Ishikawa (cell line): ENCODE measurements around the gene MUC5B.

Experiments used
- EP300 ChIP-seq: IDR thresholded peaks from 2 replicates; pipeline ENCODE4 v1.6.1; 2012; ENCODE audit warnings: borderline replicate concordance
- FOXM1 ChIP-seq: IDR thresholded peaks from 2 replicates; pipeline ENCODE4 v1.6.1; 2012; ENCODE audit warnings: low read depth, borderline replicate concordance
- RAD21 ChIP-seq: IDR thresholded peaks from 2 replicates; pipeline ENCODE4 v1.6.1; 2012; ENCODE audit warnings: low read depth
- USF1 ChIP-seq: IDR thresholded peaks from 2 replicates; pipeline ENCODE4 v1.6.1; 2012
- YY1 ChIP-seq: IDR thresholded peaks from 2 replicates; pipeline ENCODE4 v1.6.1; 2012; ENCODE audit warnings: low read depth
- TF ChIP-seq, protein P1 (sequence below): IDR thresholded peaks from 2 replicates; pipeline ENCODE4 v1.6.1; 2012; ENCODE audit warnings: low read depth, mild to moderate bottlenecking

GRCh38 chr11:1291295-1292017 lies 68.6 kb downstream of the MUC5B start:
- TF ChIP-seq YY1 (no peak), FOXM1 (no peak), EP300 (no peak), RAD21 (no peak), USF1 (no peak)
- TF ChIP-seq, protein P1, sequence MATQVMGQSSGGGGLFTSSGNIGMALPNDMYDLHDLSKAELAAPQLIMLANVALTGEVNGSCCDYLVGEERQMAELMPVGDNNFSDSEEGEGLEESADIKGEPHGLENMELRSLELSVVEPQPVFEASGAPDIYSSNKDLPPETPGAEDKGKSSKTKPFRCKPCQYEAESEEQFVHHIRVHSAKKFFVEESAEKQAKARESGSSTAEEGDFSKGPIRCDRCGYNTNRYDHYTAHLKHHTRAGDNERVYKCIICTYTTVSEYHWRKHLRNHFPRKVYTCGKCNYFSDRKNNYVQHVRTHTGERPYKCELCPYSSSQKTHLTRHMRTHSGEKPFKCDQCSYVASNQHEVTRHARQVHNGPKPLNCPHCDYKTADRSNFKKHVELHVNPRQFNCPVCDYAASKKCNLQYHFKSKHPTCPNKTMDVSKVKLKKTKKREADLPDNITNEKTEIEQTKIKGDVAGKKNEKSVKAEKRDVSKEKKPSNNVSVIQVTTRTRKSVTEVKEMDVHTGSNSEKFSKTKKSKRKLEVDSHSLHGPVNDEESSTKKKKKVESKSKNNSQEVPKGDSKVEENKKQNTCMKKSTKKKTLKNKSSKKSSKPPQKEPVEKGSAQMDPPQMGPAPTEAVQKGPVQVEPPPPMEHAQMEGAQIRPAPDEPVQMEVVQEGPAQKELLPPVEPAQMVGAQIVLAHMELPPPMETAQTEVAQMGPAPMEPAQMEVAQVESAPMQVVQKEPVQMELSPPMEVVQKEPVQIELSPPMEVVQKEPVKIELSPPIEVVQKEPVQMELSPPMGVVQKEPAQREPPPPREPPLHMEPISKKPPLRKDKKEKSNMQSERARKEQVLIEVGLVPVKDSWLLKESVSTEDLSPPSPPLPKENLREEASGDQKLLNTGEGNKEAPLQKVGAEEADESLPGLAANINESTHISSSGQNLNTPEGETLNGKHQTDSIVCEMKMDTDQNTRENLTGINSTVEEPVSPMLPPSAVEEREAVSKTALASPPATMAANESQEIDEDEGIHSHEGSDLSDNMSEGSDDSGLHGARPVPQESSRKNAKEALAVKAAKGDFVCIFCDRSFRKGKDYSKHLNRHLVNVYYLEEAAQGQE, result no peak
